Effector memory CD8-positive, alpha-beta T cell (primary cell): ENCODE results near the gene PDLIM5.
A peak's percentile ranks its signal among the peaks of the same experiment; 100 is the strongest.
"Not testable (repeated sequence)": the region's sequence is repeated elsewhere in the genome, so short reads cannot be mapped to it uniquely, and the experiment has no call there.

Experiments used
- ATAC-seq: fragments of 150-1000 bp; cut with Tn5 transposase; replicated peaks from 2 replicates; pipeline ENCODE4 v1.10.0; 2021; ENCODE audit warnings: mild to moderate bottlenecking, moderate library complexity
- DNase-seq, 3 experiments: peaks; one replicate each; pipeline ENCODE4 v3.0.0; 2021
- H3K27ac Mint-ChIP-seq, 2 donors: one replicate each; pipeline ENCODE4 v1.8.0; 2022; ENCODE audit warnings: mild to moderate bottlenecking in 2 of 2, mixed read lengths in 2 of 2, moderate library complexity in 2 of 2
- H3K27me3 Mint-ChIP-seq, 2 donors: one replicate each; pipeline ENCODE4 v1.8.0; 2022; ENCODE audit warnings: mixed read lengths in 2 of 2
- H3K36me3 Mint-ChIP-seq: one replicate; pipeline ENCODE4 v1.8.0; 2022; ENCODE audit warnings: mild to moderate bottlenecking, moderate library complexity, mixed read lengths; ENCODE audit not compliant: insufficient read depth
- H3K4me1 Mint-ChIP-seq, 2 donors: one replicate each; pipeline ENCODE4 v1.8.0; 2022; ENCODE audit warnings: low read depth in 2 of 2, mixed read lengths in 2 of 2
- H3K4me3 Mint-ChIP-seq, 2 donors: one replicate each; pipeline ENCODE4 v1.8.0; 2022; ENCODE audit warnings: mild to moderate bottlenecking in 2 of 2, mixed read lengths in 2 of 2, moderate library complexity in 2 of 2
- H3K9me3 Mint-ChIP-seq, 2 donors: one replicate each; pipeline ENCODE4 v1.8.0; 2022; ENCODE audit warnings: mixed read lengths in 2 of 2

PDLIM5 gene

GRCh38 chr4:94613248-94613647 is 161.5 kb downstream of the PDLIM5 start:
- Mint-ChIP-seq H3K27me3 (no peaks in the 10 kb centered on the region), H3K4me1 (no peaks in the 10 kb centered on the region), H3K9me3 (no peaks in the 10 kb centered on the region), H3K27ac (no peak overlapping the region), H3K4me3 (no peak overlapping the region), H3K36me3 (peaks cover 2% of the 10 kb centered on the region)
- DNase-seq, result no peak
- ATAC-seq, result no peak

GRCh38 chr4:94615451-94615850 is 163.7 kb downstream of the PDLIM5 start:
- DNase-seq (no peak), ATAC-seq (no peak)
- no peaks in the 10 kb centered on the region for H3K4me1 Mint-ChIP-seq
- no peaks in the 10 kb centered on the region for H3K27me3 Mint-ChIP-seq
- peaks cover 2% of the 10 kb centered on the region for H3K36me3 Mint-ChIP-seq
- H3K9me3 Mint-ChIP-seq, result no peaks in the 10 kb centered on the region
- H3K27ac Mint-ChIP-seq, result no peak overlapping the region
- no peak overlapping the region for H3K4me3 Mint-ChIP-seq

- ATAC-seq, result peak; percentile 32
- Mint-ChIP-seq H3K9me3 (no peaks in the 10 kb centered on the region), H3K4me3 (no peak overlapping the region), H3K27me3 (no peaks in the 10 kb centered on the region), H3K36me3 (peaks cover 8% of the 10 kb centered on the region), H3K27ac (no peak overlapping the region), H3K4me1 (no peaks in the 10 kb centered on the region)
- peak; percentile 2 to 9 (median 5) for DNase-seq
Observed at GRCh38 chr4:94621491-94622080, 169.8 kb downstream of the PDLIM5 start.

DNA sequence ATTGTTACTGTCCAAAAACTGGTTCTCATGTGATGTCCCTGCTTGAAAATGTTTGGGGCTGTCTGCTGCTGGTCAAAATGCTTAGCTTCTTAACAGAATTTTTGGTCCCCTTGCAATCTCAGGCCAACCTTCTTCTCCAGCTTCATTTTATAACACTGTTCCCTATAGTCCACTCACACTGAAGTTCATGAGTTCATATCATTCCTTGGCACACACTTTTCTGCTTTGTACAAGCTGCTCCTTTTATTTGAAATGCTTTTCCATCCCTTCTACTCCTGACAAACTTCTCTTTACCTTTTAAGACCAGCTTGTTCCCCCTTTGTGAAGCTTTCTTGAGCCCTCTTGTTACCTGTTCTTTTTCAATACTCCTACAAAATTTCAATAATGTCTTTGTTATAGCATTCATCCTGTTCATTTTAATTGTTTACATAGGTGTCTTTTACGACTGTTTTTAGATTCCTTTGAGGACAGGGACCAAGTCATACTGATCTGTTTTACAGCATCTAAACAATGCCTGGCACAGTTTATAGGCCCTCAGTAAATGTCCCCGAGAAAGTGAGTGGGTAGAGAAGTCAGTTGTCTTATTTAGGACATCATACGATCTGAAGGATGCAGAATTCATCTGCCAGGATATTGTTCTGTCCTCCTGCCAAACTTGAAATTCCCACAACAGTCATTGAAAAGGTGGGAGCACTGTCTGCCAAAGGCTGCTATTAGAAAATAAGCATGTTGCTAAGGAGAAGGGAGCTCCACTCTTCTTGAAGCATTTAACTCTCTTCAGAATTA is 171.6 kb downstream of the PDLIM5 start:
- DNase-seq, result no peak
- no peak overlapping the region for H3K4me3 Mint-ChIP-seq
- no peaks in the 10 kb centered on the region for H3K27me3 Mint-ChIP-seq
- ATAC-seq, result no peak
- peaks cover 5% of the 10 kb centered on the region for H3K36me3 Mint-ChIP-seq
- H3K9me3 Mint-ChIP-seq, result no peaks in the 10 kb centered on the region
- no peaks in the 10 kb centered on the region for H3K4me1 Mint-ChIP-seq
- no peak overlapping the region for H3K27ac Mint-ChIP-seq

- H3K27ac Mint-ChIP-seq, result no peak overlapping the region
- no peak overlapping the region for H3K4me3 Mint-ChIP-seq
- H3K27me3 Mint-ChIP-seq, result no peaks in the 10 kb centered on the region
- DNase-seq (no peak), ATAC-seq (no peak)
- H3K4me1 Mint-ChIP-seq, result no peaks in the 10 kb centered on the region
- no peaks in the 10 kb centered on the region for H3K9me3 Mint-ChIP-seq
- peaks cover 2% of the 10 kb centered on the region for H3K36me3 Mint-ChIP-seq
Observed at GRCh38 chr4:94626942-94627341, 175.2 kb downstream of the PDLIM5 start.

DNA sequence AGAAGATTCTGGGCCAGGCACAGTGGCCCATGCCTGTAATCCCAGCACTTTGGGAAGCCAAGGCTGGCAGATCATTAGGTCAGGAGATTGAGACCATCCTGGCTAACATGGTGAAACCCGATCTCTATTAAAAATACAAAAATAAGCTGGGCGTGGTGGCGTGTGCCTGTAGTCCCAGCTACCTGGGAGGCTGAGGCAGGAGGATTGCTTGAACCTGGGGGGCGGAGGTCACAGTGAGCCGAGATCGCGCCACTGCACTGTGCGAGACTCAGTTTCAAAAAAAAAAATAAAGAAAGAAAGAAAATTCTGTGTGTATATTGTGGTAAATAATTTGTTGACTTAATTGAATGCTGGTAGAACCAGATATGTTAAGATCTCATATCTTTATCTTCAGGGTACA is 177.3 kb downstream of the PDLIM5 start:
- not testable (repeated sequence) for H3K27me3 Mint-ChIP-seq, ATAC-seq

DNA sequence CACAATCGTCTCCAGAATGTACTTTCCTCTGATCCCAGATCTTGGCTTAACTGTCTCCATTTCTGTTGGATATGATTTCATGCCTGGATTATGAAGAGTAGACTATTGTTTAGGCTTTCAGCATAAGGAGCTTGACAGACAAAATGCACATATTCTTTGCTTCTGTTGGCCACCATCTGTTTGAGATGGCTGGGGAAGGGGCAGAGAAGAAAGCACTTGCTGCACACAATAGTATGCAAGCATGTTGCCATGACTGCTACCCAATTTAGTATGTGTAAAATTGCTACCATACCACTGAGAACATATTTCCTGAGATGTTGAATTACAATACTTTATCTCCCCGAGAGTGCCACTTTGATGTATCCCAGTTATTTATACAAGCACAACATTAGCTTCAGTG is 178.1 kb downstream of the PDLIM5 start:
- no peak for ATAC-seq
- Mint-ChIP-seq H3K27me3 (no peaks in the 10 kb centered on the region), H3K4me3 (no peak overlapping the region), H3K36me3 (peaks cover 2% of the 10 kb centered on the region), H3K9me3 (no peaks in the 10 kb centered on the region), H3K27ac (no peak overlapping the region), H3K4me1 (no peaks in the 10 kb centered on the region)
- no peak for DNase-seq

More for the DNA sequence above, 177.3 kb downstream of the PDLIM5 start:
- H3K4me3 Mint-ChIP-seq, DNase-seq, H3K27ac Mint-ChIP-seq, H3K9me3 Mint-ChIP-seq, H3K4me1 Mint-ChIP-seq, H3K36me3 Mint-ChIP-seq: not testable (repeated sequence)

DNA sequence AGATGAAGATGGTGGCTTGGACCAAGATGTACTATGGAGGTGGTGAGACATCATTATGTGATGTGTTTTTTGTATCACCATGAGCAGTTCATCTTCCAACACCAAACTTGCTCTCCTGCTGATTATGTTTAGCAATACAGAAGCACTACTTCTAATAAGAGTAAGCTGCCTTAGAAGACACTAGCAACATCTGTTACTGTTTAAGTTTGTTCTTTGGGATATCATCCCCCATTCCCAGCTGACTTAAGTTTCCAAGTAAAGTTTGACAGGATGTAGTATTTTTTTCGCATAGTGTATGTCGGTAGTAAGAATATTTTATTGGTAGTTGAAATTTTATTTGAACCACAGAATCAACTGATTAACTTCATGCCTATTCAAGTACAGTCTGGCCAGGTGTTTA is 182.5 kb downstream of the PDLIM5 start:
- no peaks in the 10 kb centered on the region for H3K27me3 Mint-ChIP-seq
- ATAC-seq (no peak), DNase-seq (no peak)
- H3K27ac Mint-ChIP-seq, result no peak overlapping the region
- H3K9me3 Mint-ChIP-seq, result no peaks in the 10 kb centered on the region
- H3K4me1 Mint-ChIP-seq, result no peaks in the 10 kb centered on the region
- H3K36me3 Mint-ChIP-seq, result no peaks in the 10 kb centered on the region
- H3K4me3 Mint-ChIP-seq, result no peak overlapping the region

GRCh38 chr4:94635177-94635576 is 183.4 kb downstream of the PDLIM5 start:
- no peak overlapping the region for H3K27ac Mint-ChIP-seq

DNA sequence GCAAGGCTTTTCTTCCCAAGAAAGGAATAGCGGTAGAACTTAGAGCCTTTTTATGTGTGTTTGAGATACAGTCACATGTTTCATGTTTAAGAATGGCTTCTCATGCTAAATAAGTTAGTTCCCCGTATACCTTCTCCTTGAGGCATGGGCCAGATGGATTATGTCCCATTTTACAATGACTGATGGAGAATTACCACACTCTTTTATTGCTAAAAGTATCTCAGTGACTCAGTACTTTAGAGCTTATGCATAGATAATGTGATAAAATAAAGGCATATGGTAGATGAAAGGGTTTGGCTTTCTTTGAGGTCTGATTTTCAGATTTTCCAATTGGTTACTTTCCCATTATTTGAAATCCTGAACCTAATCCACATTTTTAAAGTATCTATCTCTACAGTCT is 184.3 kb downstream of the PDLIM5 start:
- no peak for ATAC-seq
- Mint-ChIP-seq H3K27ac (no peak overlapping the region), H3K4me3 (no peak overlapping the region), H3K27me3 (no peaks in the 10 kb centered on the region), H3K9me3 (no peaks in the 10 kb centered on the region), H3K36me3 (no peaks in the 10 kb centered on the region), H3K4me1 (no peaks in the 10 kb centered on the region)
- no peak for DNase-seq

More at GRCh38 chr4:94635177-94635576, 183.4 kb downstream of the PDLIM5 start:
- ATAC-seq, result no peak
- DNase-seq, result no peak
- Mint-ChIP-seq H3K4me1 (no peaks in the 10 kb centered on the region), H3K4me3 (no peak overlapping the region), H3K27me3 (no peaks in the 10 kb centered on the region), H3K36me3 (no peaks in the 10 kb centered on the region), H3K9me3 (no peaks in the 10 kb centered on the region)

- no peak overlapping the region for H3K4me3 Mint-ChIP-seq
- H3K9me3 Mint-ChIP-seq, result no peaks in the 10 kb centered on the region
- DNase-seq (no peak), ATAC-seq (no peak)
- H3K36me3 Mint-ChIP-seq, result peaks cover 2% of the 10 kb centered on the region
- H3K27ac Mint-ChIP-seq, result no peak overlapping the region
- H3K27me3 Mint-ChIP-seq, result no peaks in the 10 kb centered on the region
- H3K4me1 Mint-ChIP-seq, result no peaks in the 10 kb centered on the region
Observed at GRCh38 chr4:94639298-94639697, 187.6 kb downstream of the PDLIM5 start.

GRCh38 chr4:94640151-94640550 is 188.4 kb downstream of the PDLIM5 start:
- DNase-seq (no peak), ATAC-seq (no peak)
- no peaks in the 10 kb centered on the region for H3K4me1 Mint-ChIP-seq
- peaks cover 9% of the 10 kb centered on the region for H3K36me3 Mint-ChIP-seq
- no peak overlapping the region for H3K27ac Mint-ChIP-seq
- H3K27me3 Mint-ChIP-seq, result no peaks in the 10 kb centered on the region
- H3K9me3 Mint-ChIP-seq, result no peaks in the 10 kb centered on the region
- H3K4me3 Mint-ChIP-seq, result no peak overlapping the region

DNA sequence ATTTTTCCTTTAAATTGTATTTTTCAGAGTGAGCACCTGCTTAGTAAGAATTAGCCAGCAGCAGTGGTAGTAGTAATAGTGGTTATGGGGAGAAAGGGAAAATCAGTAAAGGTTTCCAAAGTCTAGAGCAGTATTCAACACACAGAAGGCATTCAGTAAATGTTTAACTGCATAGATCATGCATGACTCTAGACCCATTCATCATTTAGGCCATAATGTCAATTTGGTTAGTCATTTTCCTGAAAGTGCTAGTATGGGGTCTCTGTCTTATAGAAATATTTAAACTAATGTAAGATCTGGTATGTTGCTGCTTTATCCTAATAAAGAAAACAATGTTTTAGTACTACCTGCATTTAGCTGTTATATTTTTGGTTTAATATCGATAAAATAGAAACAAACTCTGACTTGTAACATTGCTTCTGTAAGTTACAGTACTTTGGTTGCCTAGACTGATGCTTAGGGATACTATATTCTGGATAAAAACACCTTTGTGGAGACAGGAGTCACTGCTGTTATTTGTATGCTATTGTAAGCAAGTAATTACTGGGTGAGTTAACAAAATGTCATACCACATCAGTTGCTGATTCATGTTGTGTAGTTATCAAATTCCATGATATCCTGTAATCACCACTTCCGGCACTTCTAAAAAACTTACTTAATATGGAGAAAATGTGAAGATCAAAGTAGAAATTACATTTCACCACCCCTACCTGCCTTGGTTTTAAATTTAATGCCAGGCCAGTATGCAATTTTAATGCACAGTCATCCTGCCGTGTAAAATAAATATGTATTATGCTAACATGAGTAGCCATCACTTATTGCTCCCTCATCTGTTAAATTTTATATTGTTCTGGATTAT is 190.2 kb downstream of the PDLIM5 start:
- H3K9me3 Mint-ChIP-seq, result no peaks in the 10 kb centered on the region
- no peak for ATAC-seq
- no peaks in the 10 kb centered on the region for H3K27me3 Mint-ChIP-seq
- H3K27ac Mint-ChIP-seq, result no peak overlapping the region
- no peak for DNase-seq
- H3K4me1 Mint-ChIP-seq, result no peaks in the 10 kb centered on the region
- peaks cover 9% of the 10 kb centered on the region for H3K36me3 Mint-ChIP-seq
- H3K4me3 Mint-ChIP-seq, result no peak overlapping the region

- Mint-ChIP-seq H3K27me3 (no peaks in the 10 kb centered on the region), H3K4me1 (no peaks in the 10 kb centered on the region)
Observed at GRCh38 chr4:94642561-94642866, 190.8 kb downstream of the PDLIM5 start.

More at GRCh38 chr4:94642561-94642866, 190.8 kb downstream of the PDLIM5 start:
- Mint-ChIP-seq H3K27ac (no peak overlapping the region), H3K36me3 (peaks cover 9% of the 10 kb centered on the region), H3K4me3 (no peak overlapping the region), H3K9me3 (no peaks in the 10 kb centered on the region)
- ATAC-seq (no peak), DNase-seq (no peak)
